OCI-LY1 (cell line): Measurements from ENCODE around the gene GRB2.

Experiments used
- H2AFZ ChIP-seq: fragments of 200-600 bp; sonication (generic), shearing (Covaris generic); 2 replicates; pipeline ENCODE4 v1.6.0; 2014; ENCODE audit warnings: antibody characterized with exemption, mild to moderate bottlenecking, low read length
- H3F3A ChIP-seq: fragments of 200-600 bp; sonication (generic), shearing (Covaris generic); 2 replicates; pipeline ENCODE4 v1.6.0; 2014; ENCODE audit warnings: mild to moderate bottlenecking, antibody characterized with exemption, low read length, moderate library complexity; ENCODE audit not compliant: insufficient read depth
- H3K27ac ChIP-seq: fragments of 200-600 bp; sonication (generic); 2 replicates; pipeline ENCODE4 v1.5.1; 2014; ENCODE audit warnings: low read length, mixed run types, mild to moderate bottlenecking, low read depth; ENCODE audit not compliant: poor library complexity, severe bottlenecking
- H3K27me3 ChIP-seq: fragments of 200-600 bp; sonication (generic); 2 replicates; pipeline ENCODE4 v1.6.0; 2014; ENCODE audit warnings: antibody characterized with exemption, mild to moderate bottlenecking, low read length, moderate library complexity; ENCODE audit not compliant: insufficient read depth
- H3K36me3 ChIP-seq: fragments of 200-600 bp; sonication (generic); 2 replicates; pipeline ENCODE4 v1.6.1; 2014; ENCODE audit warnings: mild to moderate bottlenecking, antibody characterized with exemption, low read length, moderate library complexity, mixed read lengths; ENCODE audit not compliant: insufficient read depth
- H3K4me1 ChIP-seq: fragments of 200-600 bp; sonication (generic); 2 replicates; pipeline ENCODE4 v1.5.1; 2014; ENCODE audit warnings: mild to moderate bottlenecking, low read length, moderate library complexity; ENCODE audit not compliant: insufficient read depth, severe bottlenecking
- H3K4me2 ChIP-seq: fragments of 200-600 bp; sonication (generic), shearing (Covaris generic); 2 replicates; pipeline ENCODE4 v1.6.1; 2014; ENCODE audit warnings: low read length
- H3K4me3 ChIP-seq: fragments of 200-600 bp; sonication (generic); 2 replicates; pipeline ENCODE4 v1.5.1; 2014; ENCODE audit warnings: low read length, low read depth, mild to moderate bottlenecking, mixed read lengths; ENCODE audit not compliant: poor library complexity, severe bottlenecking
- H3K79me2 ChIP-seq: fragments of 200-600 bp; shearing (Covaris generic); 2 replicates; pipeline ENCODE4 v1.6.1; 2016; ENCODE audit warnings: mixed run types, low read length, mixed read lengths; ENCODE audit not compliant: insufficient read depth
- H3K9ac ChIP-seq: fragments of 200-600 bp; sonication (generic), shearing (Covaris generic); 2 replicates; pipeline ENCODE4 v1.6.1; 2014; ENCODE audit warnings: mild to moderate bottlenecking, low read length, mixed read lengths
- H3K9me2 ChIP-seq: fragments of 200-600 bp; sonication (generic), shearing (Covaris generic); 2 replicates; pipeline ENCODE4 v1.6.1; 2014; ENCODE audit warnings: low read depth, mild to moderate bottlenecking, low read length, mixed read lengths
- H3K9me3 ChIP-seq: fragments of 200-600 bp; shearing (Covaris generic); 2 replicates; pipeline ENCODE4 v1.6.1; 2014; ENCODE audit warnings: low read length, mixed read lengths
- H4K20me1 ChIP-seq: fragments of 200-600 bp; sonication (generic), shearing (Covaris generic); 2 replicates; pipeline ENCODE4 v1.6.0; 2016; ENCODE audit warnings: mild to moderate bottlenecking, low read length; ENCODE audit not compliant: insufficient read depth
- EZH2 ChIP-seq: fragments of 200-600 bp; sonication (generic), shearing (Covaris generic); IDR thresholded peaks from 2 replicates; pipeline ENCODE4 v1.8.0; 2017; ENCODE audit warnings: borderline replicate concordance, mixed run types, mild to moderate bottlenecking, antibody characterized with exemption, low read length, moderate library complexity, mixed read lengths
- TF ChIP-seq, protein P1 (sequence below): fragments of 200-600 bp; sonication (generic), shearing (Covaris generic); IDR thresholded peaks from 2 replicates; pipeline ENCODE4 v1.5.1; 2017; ENCODE audit warnings: mild to moderate bottlenecking, antibody characterized with exemption, low read length, moderate library complexity, mixed read lengths

Gene GRB2

DNA sequence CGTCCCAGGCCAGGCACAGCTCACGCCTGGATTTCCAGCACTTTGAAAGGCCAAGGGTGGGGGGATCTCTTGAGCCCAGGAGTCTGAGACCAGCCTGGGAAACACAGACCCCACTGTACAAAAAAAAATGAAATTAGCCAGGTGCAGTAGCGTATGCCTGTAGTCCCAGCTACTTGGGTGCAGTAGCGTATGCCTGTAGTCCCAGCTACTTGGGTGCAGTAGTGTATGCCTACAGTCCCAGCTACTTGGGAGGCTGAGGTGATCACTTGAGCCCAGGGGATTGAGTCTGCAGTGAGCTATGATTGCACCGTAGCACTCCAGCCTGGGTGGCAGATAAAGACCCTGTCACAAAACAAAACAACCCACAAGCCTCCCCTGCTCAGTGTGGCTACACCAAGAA lies 89.2 kb downstream of the GRB2 start:
- H3K27ac ChIP-seq = peak overlapping the region; percentile 58
- H4K20me1 ChIP-seq = no peaks in the 10 kb centered on the region
- no peak overlapping the region for H2AFZ ChIP-seq
- peaks cover 54% of the 10 kb centered on the region for H3K4me1 ChIP-seq
- no peak overlapping the region for H3K4me3 ChIP-seq
- peaks cover 41% of the 10 kb centered on the region for H3K36me3 ChIP-seq
- no peaks in the 10 kb centered on the region for H3K9me2 ChIP-seq
- TF ChIP-seq, protein P1, sequence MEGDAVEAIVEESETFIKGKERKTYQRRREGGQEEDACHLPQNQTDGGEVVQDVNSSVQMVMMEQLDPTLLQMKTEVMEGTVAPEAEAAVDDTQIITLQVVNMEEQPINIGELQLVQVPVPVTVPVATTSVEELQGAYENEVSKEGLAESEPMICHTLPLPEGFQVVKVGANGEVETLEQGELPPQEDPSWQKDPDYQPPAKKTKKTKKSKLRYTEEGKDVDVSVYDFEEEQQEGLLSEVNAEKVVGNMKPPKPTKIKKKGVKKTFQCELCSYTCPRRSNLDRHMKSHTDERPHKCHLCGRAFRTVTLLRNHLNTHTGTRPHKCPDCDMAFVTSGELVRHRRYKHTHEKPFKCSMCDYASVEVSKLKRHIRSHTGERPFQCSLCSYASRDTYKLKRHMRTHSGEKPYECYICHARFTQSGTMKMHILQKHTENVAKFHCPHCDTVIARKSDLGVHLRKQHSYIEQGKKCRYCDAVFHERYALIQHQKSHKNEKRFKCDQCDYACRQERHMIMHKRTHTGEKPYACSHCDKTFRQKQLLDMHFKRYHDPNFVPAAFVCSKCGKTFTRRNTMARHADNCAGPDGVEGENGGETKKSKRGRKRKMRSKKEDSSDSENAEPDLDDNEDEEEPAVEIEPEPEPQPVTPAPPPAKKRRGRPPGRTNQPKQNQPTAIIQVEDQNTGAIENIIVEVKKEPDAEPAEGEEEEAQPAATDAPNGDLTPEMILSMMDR = no peak
- no peak for TF ChIP-seq EZH2
- no peaks in the 10 kb centered on the region for H3F3A ChIP-seq
- H3K9ac ChIP-seq = no peak overlapping the region
- H3K27me3 ChIP-seq = no peaks in the 10 kb centered on the region
- no peaks in the 10 kb centered on the region for H3K79me2 ChIP-seq
- no peaks in the 10 kb centered on the region for H3K9me3 ChIP-seq
- H3K4me2 ChIP-seq = no peak overlapping the region

DNA sequence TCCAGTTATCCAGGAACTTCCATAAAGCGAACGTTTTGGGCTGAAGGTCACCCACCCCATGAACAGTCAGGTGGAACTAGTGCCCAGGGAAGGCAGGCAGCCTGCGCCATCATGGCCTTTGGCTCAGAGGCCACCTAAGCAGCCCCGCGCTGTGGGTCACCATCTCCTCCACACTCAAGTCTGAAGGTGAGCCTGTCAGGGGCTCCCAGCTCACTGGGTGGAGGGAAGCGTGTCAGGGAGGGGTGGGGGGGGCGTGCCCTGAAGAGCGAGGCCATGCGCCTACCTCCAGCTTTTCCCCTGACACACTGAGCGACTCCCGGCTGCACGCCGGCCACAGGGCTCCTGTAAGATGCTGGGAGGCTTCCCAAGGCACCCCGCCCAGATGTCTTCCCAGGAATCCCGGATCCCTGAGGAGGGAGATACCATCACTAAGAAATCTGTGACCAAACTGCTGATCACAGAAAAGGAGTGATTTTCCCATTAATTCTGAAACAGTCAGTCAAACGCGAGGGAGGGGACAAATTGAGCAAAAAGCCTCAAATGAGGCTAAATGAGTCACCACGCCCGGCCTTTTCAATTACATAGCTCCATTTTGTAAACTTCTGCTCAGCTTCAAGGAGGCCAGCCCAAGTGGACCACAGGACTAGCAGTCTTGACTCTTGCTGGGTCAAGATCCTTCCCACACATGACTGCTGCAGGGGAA lies 89.8 kb downstream of the GRB2 start:
- Histone ChIP-seq H3K4me2 (no peak overlapping the region), H4K20me1 (no peaks in the 10 kb centered on the region), H2AFZ (no peak overlapping the region), H3K9me3 (no peaks in the 10 kb centered on the region), H3K36me3 (peaks cover 35% of the 10 kb centered on the region), H3F3A (no peaks in the 10 kb centered on the region), H3K27me3 (no peaks in the 10 kb centered on the region), H3K79me2 (no peaks in the 10 kb centered on the region), H3K4me1 (peaks cover 49% of the 10 kb centered on the region), H3K9ac (no peak overlapping the region), H3K9me2 (no peaks in the 10 kb centered on the region), H3K4me3 (no peak overlapping the region), H3K27ac (peak overlapping the region; percentile 58)
- TF ChIP-seq, protein P1 = no peak
- no peak for TF ChIP-seq EZH2

DNA sequence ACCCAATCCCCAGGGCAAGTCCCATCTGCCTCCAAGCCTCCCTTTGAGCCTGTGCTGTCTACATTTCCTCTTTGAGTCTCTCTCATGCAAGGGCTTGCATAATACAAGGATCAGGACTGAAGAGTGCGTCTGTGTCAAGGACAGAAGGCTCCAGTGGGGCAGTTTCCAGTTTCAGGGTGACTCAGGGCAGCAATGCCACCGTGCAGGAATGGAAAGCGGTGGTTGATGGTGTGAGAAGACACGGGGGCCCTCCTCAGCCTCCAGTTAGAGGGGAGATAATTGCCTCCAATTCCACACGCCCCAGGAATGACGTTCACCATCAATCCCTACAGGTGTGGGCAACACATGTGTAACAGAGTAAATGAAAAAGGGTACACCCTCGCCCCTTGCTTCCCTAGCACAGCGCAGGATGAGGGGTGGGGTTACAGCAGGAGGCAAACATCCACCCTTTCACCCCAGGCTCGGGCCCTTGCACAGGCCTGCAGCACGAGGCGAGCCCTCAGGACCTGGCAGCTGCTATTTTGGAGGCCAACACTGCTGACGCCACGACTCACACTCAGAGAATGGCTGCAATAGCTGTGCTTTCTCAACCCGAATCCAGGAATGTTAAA lies 91.4 kb downstream of the GRB2 start:
- no peaks in the 10 kb centered on the region for H3K9me3 ChIP-seq
- no peaks in the 10 kb centered on the region for H3K27me3 ChIP-seq
- no peaks in the 10 kb centered on the region for H3F3A ChIP-seq
- H3K4me1 ChIP-seq = peaks cover 32% of the 10 kb centered on the region
- H3K36me3 ChIP-seq = peaks cover 20% of the 10 kb centered on the region
- H4K20me1 ChIP-seq = no peaks in the 10 kb centered on the region
- TF ChIP-seq, protein P1 = no peak
- no peak for TF ChIP-seq EZH2
- H3K79me2 ChIP-seq = no peaks in the 10 kb centered on the region
- no peak overlapping the region; the same call in 1 of the 2 replicates for H3K9ac ChIP-seq
- no peaks in the 10 kb centered on the region for H3K9me2 ChIP-seq
- H3K4me3 ChIP-seq = no peak overlapping the region
- H2AFZ ChIP-seq = no peak overlapping the region
- peak overlapping the region; percentile 66 for H3K27ac ChIP-seq
- no peak overlapping the region for H3K4me2 ChIP-seq
